ENCODE measurements around the gene ANKRD65. TPM values are rescaled to one million over a fixed set of nuclear protein-coding genes. Genes with fewer than 3 reads are reported as not detected.

The ANKRD65 gene
- total and polyA plus RNA-seq, 2 donors (not counting 3 experiments of a cell fraction or from before 2014, with no cell fraction given) = 0.15 to 0.38 TPM

GRCh38 chr1:1391225-1391624, 29.9 kb downstream of the ANKRD65 start:
- CTCF ChIA-PET = interaction anchor here (1.4 kb wide), 1 partner anchor 49 kb away, joined by 3 read pairs; no protein-coding TSS in a partner anchor
- Histone ChIP-seq H3K4me1 (ENCODE audit: control insufficient read depth, extremely low read depth, insufficient read depth, low read length) (no peaks in the 10 kb centered on the region), H3K9ac (replicated peaks; ENCODE audit: extremely low read depth, insufficient read depth, low read length) (no peak overlapping the region), H3K27me3 (ENCODE audit: control insufficient read depth in 2 of 2, insufficient read depth in 2 of 2, low read length in 2 of 2) (no peaks in the 10 kb centered on the region), H4K20me1 (replicated peaks; ENCODE audit: control insufficient read depth, extremely low read depth, insufficient read depth, low read length) (no peaks in the 10 kb centered on the region), H3K4me2 (ENCODE audit: insufficient read depth, low read length) (no peak overlapping the region), H3K36me3 (ENCODE audit: control insufficient read depth in 2 of 2, extremely low read depth in 1 of 2, insufficient read depth in 2 of 2, low read length in 2 of 2) (peaks cover 42 to 59% of the 10 kb centered on the region in 2 experiments), H3K9me1 (replicated peaks; ENCODE audit: control insufficient read depth, extremely low read depth, insufficient read depth, low read length) (no peaks in the 10 kb centered on the region), H3K9me3 (replicated peaks; ENCODE audit: control insufficient read depth, insufficient read depth, low read length) (no peaks in the 10 kb centered on the region), H3K79me2 (ENCODE audit: control insufficient read depth, insufficient read depth, low read length) (peaks cover 22% of the 10 kb centered on the region), H2AFZ (ENCODE audit: low read depth, low read length) (no peak overlapping the region), H3K27ac (ENCODE audit: insufficient read depth, low read depth, low read length) (no peak overlapping the region), H3K4me3 (replicated peaks in 1 of 3; ENCODE audit: insufficient read depth in 1 of 3, low read depth in 1 of 3, low read length in 3 of 3) (no peak overlapping the region)
- DNase-seq (ENCODE audit: low read depth, low spot score) (no peak), FAIRE-seq (no peak)
- TF ChIP-seq, protein P1, sequence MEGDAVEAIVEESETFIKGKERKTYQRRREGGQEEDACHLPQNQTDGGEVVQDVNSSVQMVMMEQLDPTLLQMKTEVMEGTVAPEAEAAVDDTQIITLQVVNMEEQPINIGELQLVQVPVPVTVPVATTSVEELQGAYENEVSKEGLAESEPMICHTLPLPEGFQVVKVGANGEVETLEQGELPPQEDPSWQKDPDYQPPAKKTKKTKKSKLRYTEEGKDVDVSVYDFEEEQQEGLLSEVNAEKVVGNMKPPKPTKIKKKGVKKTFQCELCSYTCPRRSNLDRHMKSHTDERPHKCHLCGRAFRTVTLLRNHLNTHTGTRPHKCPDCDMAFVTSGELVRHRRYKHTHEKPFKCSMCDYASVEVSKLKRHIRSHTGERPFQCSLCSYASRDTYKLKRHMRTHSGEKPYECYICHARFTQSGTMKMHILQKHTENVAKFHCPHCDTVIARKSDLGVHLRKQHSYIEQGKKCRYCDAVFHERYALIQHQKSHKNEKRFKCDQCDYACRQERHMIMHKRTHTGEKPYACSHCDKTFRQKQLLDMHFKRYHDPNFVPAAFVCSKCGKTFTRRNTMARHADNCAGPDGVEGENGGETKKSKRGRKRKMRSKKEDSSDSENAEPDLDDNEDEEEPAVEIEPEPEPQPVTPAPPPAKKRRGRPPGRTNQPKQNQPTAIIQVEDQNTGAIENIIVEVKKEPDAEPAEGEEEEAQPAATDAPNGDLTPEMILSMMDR (IDR thresholded peaks at IDR 0.05; ENCODE audit: extremely low read depth in 1 of 2, insufficient read depth in 1 of 2, low read depth in 1 of 2, low read length in 2 of 2) = no peak
- TF ChIP-seq JUN (IDR thresholded peaks at IDR 0.05; ENCODE audit: borderline replicate concordance, insufficient read depth, insufficient read length, low read depth) (no peak), EZH2 (IDR thresholded peaks at IDR 0.05; ENCODE audit: borderline replicate concordance, low read depth, low read length, severe bottlenecking) (no peak), MYC (IDR thresholded peaks at IDR 0.05; ENCODE audit: low read depth, low read length) (no peak), POLR2AphosphoS5 (IDR thresholded peaks at IDR 0.05; ENCODE audit: insufficient read depth, low read depth, low read length) (no peak), FOS (IDR thresholded peaks at IDR 0.05; ENCODE audit: borderline replicate concordance, insufficient read depth, low read length) (no peak), POLR2A (IDR thresholded peaks at IDR 0.05; ENCODE audit: low read depth, low read length) (no peak), GATA2 (IDR thresholded peaks at IDR 0.05; ENCODE audit: insufficient read depth, insufficient read length, low read depth, low read length) (no peak)
- TF ChIP-seq, protein P2, sequence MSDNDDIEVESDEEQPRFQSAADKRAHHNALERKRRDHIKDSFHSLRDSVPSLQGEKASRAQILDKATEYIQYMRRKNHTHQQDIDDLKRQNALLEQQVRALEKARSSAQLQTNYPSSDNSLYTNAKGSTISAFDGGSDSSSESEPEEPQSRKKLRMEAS (IDR thresholded peaks at IDR 0.05; ENCODE audit: insufficient read depth, insufficient read length) = no peak
- intact Hi-C loops (cut with micrococcal nuclease) (no loop called here), dilution Hi-C loops (cut with MboI; ENCODE audit: extremely low pct_ligation_motif_present, low sequenced_read_pairs) (no loop called here)
- TSS peak; percentile 1 for BruUV-seq (replicated peaks)
- POLR2A ChIA-PET = interaction anchor here (0.6 kb wide), 1 partner anchor 14 kb away, joined by 5 read pairs; no protein-coding TSS in a partner anchor
